GM19395 (cell line): ENCODE results near the gene ZNF536.

Experiments used
- ATAC-seq: cut with Tn5 transposase; IDR thresholded peaks from one replicate; pipeline ENCODE4 v1.9.1; 2021; ENCODE audit warnings: mild to moderate bottlenecking, moderate library complexity; ENCODE audit not compliant: unreplicated experiment

Gene ZNF536

DNA sequence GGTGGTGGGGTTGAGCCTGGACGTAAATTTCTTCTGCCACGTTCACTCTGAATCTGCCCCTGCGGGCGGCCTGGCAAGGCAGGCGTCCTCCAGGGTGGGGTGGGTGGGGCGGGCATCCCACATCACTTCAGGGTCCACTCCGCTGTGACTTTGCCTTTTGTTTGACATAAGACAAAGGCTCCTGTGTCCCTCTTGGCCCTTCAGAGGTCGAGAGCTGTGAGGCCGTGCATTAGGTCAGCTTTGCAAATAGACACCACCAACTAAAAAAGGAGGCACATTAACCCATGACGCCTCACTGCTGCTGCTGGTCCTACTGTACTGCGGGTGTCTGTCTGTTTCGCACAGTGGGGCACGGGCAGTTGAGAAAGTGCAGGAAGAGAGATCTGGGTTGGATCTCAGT is 10.5 kb upstream of the ZNF536 start:
- no peak for ATAC-seq

DNA sequence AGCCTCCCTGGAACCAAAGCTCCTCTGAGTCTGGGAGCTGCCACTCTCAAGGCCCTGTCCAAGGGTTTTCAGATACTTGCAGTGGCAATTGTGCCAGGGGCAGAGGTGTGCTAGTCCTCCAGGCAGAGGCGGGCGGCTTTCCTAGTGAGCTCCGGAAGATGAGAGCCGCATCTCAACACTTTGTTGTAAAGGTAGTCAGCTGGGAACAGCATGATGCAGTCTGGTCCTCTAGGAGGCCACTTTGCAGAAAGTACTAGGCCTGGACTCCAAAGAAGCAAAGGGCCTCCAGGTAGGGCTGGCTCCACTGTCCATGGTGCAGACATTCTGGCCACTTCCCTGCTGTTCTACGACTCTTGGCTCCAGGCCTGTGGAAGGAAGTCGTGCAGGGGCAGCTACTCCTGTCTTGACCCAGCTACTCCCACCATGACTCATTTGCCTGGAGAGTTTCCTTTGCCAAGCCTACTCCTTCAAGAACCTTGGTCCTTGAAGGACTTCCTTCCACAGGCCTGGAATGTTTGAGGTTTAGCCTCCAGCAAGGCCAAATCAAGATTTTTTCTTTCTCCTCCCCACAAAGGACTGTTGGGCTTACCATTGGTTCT is 9.9 kb upstream of the ZNF536 start:
- no peak for ATAC-seq

DNA sequence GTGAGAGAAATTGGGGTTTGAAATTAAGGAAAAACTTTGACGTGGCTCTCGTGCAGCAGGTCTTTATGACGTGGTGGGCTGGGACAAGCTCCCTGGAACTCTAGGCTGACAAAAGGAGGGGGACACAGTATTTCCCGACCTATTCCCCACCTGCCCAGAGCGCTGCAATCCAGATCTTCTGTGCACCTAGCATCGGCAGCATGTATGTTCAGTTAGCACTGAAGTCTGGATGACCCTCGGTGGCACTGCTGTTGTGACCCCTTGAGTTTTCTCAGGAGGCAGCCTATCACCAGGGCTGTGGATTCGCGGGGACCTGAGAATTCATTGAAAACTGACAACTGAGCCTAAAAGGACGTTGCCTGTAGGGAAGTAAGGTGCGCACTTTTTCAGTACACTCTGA is 9.1 kb upstream of the ZNF536 start:
- no peak for ATAC-seq

DNA sequence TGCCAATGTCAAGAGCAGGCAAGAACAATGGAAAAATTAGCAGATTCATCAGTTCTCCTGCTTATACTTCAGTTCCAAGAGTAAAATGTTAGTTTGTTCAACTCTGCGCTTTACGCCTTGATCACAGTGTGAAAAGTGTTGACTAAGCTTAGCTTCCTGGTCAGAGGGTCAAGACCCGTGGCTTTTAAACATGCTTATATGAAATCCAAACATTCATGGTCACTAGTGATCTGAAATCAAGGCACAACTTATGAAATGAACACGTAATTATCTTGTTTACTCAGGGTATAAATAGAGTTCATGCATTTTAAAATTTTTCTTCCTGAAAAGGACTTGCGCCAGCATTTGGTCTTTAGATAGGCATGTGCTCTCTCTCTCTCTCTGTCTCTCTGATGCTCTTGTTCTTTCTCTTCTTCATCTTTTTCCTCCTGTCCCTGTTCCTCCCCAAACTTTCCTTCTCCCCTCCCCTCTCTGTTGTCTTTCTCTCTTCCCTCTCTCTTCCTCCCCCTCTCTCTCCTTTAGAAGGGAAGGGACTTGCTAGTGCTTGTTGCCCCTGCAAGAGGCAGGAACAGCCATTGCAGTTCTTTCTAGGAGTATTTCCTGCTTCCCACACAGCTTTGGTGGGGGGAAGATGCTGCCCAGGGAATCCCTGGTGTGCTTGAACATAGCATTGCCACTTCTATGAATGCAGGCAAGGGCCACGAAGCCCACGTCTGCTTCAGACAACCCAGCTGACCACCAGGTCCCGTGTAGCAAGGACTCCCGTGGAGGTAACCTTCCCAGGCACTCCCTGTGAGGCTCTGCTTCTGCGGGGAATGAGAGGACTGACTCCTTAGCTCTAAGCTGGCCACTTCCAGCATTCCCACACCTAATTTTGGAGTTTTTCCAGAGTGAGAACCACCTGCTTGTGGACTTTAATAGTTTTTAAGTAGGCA is 7.1 kb upstream of the ZNF536 start:
- ATAC-seq: no peak

DNA sequence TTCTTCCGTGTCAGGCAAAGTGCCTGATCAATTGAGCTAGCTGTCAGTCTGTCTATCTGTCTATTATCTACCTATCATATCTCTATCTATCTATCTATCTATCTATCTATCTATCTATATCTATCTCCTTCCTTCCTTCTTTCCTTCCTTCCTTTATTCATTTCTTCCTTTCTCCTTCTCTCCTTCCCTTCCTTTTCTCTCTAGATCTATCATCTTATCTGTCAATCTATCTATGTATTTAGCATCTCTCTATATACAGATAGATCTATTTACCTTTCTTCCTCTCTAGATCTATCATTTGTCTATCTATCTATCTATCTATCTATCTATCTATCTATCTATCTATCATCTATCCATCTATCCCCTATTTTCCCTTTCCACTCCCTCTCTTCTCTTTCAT is 5.9 kb upstream of the ZNF536 start:
- ATAC-seq: no peak

DNA sequence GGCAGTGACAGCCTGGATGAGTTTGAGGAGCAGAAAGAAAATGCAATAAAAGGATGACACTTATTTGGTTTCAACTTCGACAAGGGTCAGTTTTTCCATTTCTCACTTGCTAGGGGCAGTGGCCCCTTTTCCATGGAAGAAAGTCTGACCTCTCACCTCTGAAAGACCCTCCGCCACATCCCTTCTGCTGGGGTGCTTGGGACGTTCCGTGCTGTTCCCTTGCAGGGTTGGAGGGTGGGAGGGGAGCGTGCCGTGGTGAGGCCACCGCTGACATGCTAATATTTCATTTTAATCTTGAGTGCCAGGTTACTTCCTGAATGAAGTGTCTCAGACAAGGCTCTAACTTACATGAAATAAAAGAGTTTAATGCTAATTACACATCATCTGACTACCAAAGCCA is 5.2 kb upstream of the ZNF536 start:
- no peak for ATAC-seq

DNA sequence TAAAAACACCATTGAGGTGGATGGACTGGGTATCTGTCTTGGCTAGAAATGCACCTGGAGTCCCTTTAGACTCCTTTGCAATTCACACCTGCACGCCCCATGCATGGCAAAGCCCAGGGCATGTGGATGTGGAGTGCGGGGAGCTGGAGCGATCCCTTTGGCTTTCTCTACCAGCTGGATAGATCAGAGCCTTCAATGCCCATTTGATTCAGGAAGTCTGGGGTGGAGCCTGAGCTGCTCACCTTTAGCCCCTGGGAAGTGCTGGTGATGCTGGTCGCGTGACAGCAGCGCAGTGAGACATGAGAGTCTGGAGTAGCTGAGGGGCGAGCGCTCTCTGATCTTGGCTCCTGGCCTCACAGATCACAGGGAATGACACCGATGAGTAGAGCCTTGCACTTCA is 4.8 kb upstream of the ZNF536 start:
- no peak for ATAC-seq

DNA sequence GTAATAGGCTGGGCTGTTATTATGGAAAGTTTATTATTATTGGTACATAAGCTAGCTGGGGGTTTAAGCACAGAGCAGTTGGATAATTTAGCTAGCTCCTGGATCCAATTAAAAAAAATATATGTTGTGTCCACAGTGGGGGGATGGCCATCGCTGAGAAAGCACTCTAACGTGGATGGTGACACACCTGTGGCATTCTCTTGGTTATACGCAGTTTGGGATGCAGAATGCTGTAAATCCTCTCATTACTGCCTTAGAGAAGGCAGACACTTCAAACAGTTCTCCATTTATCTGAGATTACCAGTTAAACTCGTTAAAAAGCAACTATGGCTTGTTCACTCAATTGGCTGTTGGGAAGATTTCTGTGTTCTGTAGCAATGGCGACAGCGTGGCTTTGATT is 2.4 kb upstream of the ZNF536 start:
- ATAC-seq: no peak

DNA sequence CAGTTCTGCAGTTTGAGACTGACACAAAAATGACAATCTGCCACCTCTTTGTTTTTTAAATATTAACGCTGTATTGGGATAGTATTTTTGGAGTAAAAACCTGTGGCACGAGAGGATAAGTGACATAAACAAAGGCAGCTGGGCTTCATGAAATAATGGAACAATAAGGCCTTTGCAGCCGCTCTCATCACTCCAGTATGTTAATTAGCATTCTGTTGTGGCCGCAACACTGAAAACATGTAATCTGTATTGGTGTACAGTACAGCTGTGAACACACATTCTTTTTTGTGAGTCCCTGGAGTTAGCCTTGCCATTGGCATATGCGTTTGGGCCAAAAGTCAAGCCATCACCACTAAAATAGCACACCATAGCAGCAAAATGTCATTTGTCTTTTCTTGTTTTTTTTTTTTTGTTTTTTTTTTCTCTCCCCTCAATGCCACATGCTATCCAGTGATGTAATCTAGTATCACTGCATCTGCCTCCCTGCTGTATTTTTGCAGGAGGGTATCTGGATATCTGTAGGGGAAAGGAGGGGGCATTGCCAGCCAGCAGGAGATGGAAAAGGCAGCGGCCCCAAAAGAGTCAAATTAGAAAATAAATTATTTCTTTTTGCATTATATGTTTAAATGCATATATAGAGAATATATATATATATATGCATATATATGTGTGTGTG is 885 bp upstream of the ZNF536 start:
- no peak for ATAC-seq

DNA sequence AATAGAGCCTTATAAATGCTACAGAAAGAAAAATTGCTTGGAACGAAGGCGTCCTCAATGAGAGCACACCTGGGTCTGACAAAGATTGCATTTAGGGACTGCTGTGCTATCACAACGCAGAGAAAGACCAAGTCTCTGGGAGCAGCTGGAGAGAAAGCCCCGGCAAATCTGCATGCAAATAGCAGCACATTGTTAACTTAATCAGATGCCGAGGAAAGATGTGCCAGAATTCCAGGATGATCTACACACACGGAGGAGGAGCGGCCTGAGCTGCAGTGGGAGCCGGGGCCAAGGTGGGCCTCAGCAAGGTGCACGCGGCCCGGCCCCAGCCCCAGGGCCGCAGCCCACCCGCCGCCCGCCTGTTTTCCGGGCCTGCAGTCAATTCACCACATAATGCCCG is 1.4 kb downstream of the ZNF536 start:
- ATAC-seq: no peak

DNA sequence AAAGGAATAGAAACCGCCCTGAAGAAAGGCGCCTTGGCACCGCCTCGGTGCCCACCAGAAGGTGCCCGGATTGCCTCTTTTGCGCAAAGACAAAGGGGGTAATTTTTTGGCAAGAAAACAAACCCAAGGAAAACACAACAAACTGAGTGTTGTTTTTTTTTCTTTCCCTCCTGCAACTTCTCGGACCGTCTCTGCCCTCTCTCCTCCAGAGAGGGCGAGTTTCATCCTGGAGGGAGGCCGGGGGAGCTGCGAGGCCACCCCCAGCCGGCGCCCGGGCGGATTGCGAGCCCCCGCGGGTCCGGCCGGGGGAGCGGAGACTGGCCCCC is 2.3 kb downstream of the ZNF536 start:
- ATAC-seq: no peak

DNA sequence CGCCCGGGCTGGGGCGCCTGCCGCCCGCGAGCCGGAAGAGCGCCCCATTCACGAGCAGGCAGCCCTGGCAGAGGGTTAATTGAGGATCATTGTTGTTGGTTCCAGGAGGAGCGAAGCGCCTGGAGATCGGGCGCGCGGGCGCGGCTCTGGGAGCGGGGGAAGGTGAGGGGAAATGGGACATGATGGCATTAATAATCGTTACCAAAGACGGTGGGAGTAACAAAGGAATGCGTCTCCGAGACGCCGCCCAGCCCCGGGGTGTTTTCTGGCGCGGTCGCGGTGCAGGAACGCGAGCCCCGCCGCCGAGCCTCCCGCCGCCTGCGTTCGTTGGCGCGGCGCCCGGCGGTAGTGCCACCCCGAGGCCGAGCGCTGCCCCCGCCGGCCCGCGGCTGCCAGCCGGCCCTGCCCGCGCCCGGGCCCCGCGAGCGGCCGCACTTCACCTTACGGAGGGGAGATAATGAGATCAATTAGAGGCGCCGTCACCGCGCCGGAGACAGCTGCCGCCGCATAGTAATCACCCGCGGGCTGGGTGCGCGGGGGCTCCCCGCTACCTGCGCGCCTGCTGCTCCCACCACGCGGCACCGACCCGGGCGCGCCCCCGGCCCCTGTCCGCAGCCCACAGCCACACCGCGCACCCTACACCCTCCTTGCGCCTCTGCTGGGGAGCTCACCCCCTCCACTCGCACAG is 2.8 kb downstream of the ZNF536 start:
- no peak for ATAC-seq

DNA sequence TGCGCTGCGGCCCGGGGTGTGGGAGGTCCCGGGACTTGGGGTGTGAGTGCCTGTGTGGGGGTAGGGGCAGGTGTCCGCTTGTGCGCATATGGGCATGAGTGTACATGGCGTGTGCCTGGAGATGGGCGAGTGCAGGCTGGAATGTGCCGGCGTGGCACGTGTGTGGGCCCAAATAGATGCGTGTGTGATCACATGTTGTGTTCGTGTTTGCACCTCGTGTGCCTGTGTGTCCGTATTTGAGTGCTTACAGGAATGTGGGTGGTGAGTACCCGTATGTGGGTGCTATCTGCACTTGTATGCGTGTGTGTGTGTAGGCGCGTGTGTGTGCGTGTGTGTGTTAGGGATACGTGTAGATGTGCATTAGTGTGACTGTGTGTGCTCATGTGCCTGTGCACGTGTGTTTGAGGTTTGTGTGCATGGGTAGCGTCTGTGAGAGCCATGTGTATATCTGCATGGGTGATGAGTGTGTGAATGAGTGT is 3.4 kb downstream of the ZNF536 start:
- no peak for ATAC-seq

DNA sequence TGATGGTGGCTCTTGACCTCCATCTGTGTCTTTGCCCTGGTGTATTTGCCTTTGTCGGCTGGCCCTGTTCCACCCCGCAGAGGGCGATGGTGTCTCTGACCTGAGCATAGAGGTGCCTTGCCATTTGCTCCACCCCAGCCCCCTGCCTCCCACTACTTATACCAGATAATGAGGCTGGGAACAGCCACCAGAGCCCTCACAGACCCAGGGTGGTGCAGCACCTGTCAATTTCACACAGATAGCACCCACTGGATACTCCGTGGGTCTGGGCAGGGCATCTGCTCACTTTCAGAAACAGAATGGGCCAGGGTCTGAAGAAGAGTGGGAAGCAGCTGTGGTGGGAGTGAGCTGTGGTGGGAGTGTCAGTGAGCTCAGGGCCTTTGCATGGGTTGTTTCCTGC is 4.1 kb downstream of the ZNF536 start:
- no peak for ATAC-seq

DNA sequence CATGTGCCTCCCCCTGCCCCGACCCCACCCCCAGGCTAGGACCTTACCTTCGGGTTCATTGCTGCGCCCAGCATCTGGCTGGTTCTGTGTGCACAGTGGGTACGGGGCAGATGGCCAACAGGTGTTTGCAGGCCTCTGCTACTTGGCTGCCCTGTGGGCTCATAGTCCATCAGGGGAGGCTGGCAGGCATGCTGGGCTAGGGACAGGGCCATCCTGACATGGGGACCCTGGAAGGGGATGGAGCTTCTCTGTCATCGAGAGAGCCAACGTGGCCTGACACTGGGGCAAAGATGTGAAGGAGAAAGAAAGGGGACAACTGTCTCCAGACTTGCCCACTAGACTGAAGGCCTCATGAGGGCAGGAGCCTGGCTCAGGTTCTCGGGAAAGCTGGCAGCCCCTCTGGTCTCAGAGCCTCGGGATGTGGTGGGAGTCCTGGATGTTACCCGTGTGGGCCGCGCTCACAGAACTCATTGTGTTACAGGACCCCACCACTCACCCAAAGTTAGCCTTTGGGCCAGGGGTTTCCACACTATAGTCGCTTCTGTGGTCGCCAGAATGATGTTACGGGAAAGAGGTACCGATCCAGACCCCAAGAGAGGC is 4.7 kb downstream of the ZNF536 start:
- no peak for ATAC-seq

DNA sequence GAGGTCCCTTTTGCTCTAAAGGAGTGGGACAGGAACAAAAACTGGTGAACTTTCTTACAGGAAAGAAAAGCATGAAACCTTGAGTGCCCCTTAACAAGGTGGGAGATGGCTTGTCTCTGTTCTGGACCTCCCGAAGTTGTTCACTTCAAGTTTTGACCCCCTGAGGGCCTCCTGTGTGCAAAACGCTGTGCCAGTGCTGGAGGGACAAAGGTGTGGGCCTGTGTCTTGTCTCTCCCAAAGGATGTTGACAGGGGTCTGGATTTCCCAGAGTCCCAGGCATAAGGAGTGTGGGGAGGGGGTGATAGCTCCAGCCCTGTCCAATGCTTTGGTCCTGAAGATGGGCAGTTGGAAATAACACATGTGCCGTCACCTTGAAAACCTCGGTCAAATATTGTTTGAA is 6.5 kb downstream of the ZNF536 start:
- ATAC-seq: no peak

DNA sequence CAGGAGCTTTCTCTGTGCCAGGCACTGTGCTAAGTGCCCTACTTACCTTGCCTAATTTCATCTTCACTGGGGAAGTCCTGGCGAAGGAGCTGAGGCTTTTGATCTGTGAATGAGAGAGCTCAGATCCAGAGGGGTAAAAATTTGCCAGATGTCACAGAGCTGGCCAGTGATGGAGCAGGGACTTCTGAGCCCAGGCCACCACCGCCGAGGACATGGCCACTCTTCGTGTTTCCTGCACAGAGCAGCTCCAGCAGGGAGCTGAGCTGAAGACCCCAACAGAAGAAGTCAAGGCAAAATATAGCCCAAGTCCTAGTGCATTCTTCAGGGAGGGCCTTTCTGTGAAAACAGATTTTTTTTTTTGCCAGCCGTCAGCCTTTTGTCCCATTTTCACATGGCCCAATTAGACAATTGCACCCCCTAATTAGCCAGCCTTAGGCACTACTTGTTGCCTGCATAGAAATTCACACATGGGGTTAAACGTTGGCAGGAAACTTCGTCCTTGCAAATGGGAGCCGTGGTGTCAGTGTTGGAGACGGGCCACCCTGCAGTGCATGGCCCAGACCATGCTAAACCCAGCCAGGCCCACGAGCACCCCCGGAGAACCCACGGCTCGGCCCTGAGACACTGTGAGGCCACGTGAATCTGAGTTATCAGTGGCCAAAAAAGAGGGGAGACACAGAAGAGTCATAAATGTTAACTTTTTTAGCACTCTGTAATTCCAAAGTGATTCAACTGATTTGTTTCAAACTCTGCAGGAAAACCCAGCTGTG is 7.8 kb downstream of the ZNF536 start:
- no peak for ATAC-seq

DNA sequence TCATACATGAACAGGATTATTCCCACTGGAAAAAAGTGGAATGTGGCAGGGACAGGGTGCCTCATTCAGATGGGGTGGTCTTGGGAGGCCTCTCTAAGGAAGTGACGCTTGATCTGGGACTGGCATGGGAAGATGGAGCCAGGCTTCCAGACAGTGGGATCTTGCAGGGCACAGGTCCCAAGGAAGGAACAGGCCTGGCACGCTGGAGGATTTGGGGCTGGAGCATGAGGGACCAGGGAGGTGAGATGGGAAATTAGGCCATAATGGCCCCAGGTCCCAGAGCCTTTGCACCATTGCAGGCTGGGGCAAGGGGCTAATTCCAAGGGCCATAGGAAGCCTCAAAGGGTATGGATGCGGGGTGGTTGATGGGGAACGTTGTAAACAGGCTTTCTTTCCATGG is 9.2 kb downstream of the ZNF536 start:
- ATAC-seq: no peak

DNA sequence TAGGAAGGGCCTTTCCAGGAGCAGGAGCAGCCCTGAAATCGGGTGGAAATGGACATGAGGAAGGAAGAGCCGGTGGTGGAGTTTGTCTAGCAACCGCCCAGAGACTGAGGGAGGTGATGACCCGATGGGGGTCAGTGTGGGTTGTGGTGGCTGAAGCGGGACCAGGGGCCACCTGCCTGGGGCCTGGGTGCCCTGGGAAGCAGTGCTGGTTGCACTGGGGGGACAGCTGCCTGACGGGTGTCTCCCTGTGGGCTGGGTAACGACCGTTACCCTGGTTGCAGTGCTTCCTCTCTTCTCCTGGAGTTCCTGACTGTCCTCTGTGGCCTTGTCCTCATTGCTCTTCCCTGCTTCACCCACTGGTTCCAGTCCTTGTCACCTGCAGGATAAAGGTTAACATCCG is 13.0 kb downstream of the ZNF536 start:
- no peak for ATAC-seq

DNA sequence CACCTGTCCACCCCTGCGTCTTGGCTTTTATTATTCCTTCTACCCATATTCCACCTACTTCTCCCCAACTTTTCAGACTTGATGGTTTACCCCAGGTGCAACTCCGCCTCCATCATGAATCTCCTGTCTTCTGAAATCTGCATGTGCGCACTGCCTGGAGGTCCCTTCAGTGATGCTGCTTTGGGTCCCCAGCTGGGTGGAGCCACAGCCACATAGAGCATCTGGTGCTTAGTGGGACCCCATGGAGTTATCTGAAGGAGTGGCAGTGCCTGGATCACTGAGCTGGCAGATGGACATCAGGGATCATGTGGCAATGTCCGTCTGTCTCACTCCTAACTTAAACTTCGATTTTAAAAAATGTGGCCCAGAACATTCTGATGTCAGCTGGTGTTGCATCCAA is 13.5 kb downstream of the ZNF536 start:
- no peak for ATAC-seq
